CD8-positive, alpha-beta memory T cell (primary cell): Measurements from ENCODE around the gene PFKM. TPM values are rescaled to one million over a fixed set of nuclear protein-coding genes. Genes with fewer than 3 reads are reported as not detected.
"Not testable (repeated sequence)": the region's sequence is repeated elsewhere in the genome, so short reads cannot be mapped to it uniquely, and the experiment has no call there.

Source experiments
- CTCF ChIA-PET: fragments of 350-600 bp; sonication (Branson Sonifier 250); formaldehyde crosslinking; loops from one replicate; lab custom pipeline; 2021; ENCODE audit warnings: antibody characterized with exemption; lab: Charles Lee
- POLR2A ChIA-PET: fragments of 350-600 bp; sonication (Branson Sonifier 250); formaldehyde crosslinking; loops from one replicate; lab custom pipeline; 2021; ENCODE audit warnings: antibody characterized with exemption; lab: Charles Lee
- DNase-seq, 5 donors: peaks; one replicate each; pipeline versions ENCODE4 v3.0.0 to v3.0.0-alpha.2; 2020 to 2022; ENCODE audit warnings: mixed read lengths in 1 of 5
- H3K27ac ChIP-seq: one replicate; pipeline ENCODE4 v1.7.0; 2013; ENCODE audit warnings: low read depth, mild to moderate bottlenecking, low read length, moderate library complexity
- H3K27me3 ChIP-seq: 2 replicates; pipeline ENCODE4 v1.7.0; 2013; ENCODE audit warnings: low read length, mild to moderate bottlenecking; ENCODE audit not compliant: insufficient read depth, poor library complexity, severe bottlenecking
- H3K36me3 ChIP-seq: 2 replicates; pipeline ENCODE4 v1.7.0; 2013; ENCODE audit warnings: mild to moderate bottlenecking, low read length, moderate library complexity; ENCODE audit not compliant: insufficient read depth
- H3K4me1 ChIP-seq: 2 replicates; pipeline ENCODE4 v1.7.0; 2013; ENCODE audit warnings: mild to moderate bottlenecking, low read length, moderate library complexity; ENCODE audit not compliant: insufficient read depth
- H3K4me3 ChIP-seq: 2 replicates; pipeline ENCODE4 v1.7.0; 2013; ENCODE audit warnings: mild to moderate bottlenecking, low read length
- H3K9me3 ChIP-seq: 2 replicates; pipeline ENCODE4 v1.7.0; 2013; ENCODE audit warnings: mild to moderate bottlenecking, low read length
- H3K27ac Mint-ChIP-seq, 8 donors: one replicate each; pipeline ENCODE4 v1.8.0; 2020 to 2021; ENCODE audit warnings: mixed read lengths in 8 of 8, mild to moderate bottlenecking in 6 of 8, inconsistent platforms in 3 of 8, moderate library complexity in 3 of 8
- H3K27me3 Mint-ChIP-seq, 2 donors: one replicate each; pipeline ENCODE4 v1.8.0; 2020 to 2021; ENCODE audit warnings: mixed read lengths in 2 of 2, mild to moderate bottlenecking in 1 of 2, moderate library complexity in 1 of 2
- H3K36me3 Mint-ChIP-seq, 3 donors: one replicate each; pipeline ENCODE4 v1.8.0; 2020 to 2021; ENCODE audit warnings: mixed read lengths in 3 of 3, inconsistent platforms in 1 of 3, mild to moderate bottlenecking in 1 of 3
- H3K4me1 Mint-ChIP-seq, 3 donors: one replicate each; pipeline ENCODE4 v1.8.0; 2020 to 2021; ENCODE audit warnings: mixed read lengths in 3 of 3, inconsistent platforms in 1 of 3, mild to moderate bottlenecking in 1 of 3
- H3K4me3 Mint-ChIP-seq, 7 donors: one replicate each; pipeline ENCODE4 v1.8.0; 2020 to 2021; ENCODE audit warnings: mixed read lengths in 7 of 7, mild to moderate bottlenecking in 6 of 7, moderate library complexity in 4 of 7, inconsistent platforms in 2 of 7
- H3K9me3 Mint-ChIP-seq, 5 donors: one replicate each; pipeline ENCODE4 v1.8.0; 2020 to 2022; ENCODE audit warnings: mixed read lengths in 5 of 5, mild to moderate bottlenecking in 3 of 5, moderate library complexity in 2 of 5, inconsistent platforms in 1 of 5
- polyA plus RNA-seq: library from polyadenylated mRNA; unstranded; fragments of 300-500 nt; fragmentation: Illumina TruSeq; gene quantifications from one replicate; pipeline ENCODE4 v1.2.3, GENCODE V29; 2021
- total RNA-seq, 2 experiments: library from RNA; stranded (reverse); gene quantifications; one replicate each; pipeline ENCODE4 v1.2.3, GENCODE V29; 2021

Gene PFKM
- total and polyA plus RNA-seq, 3 experiments from 2014 or later: 5.4 to 40.2 (median 39.9) TPM

DNA sequence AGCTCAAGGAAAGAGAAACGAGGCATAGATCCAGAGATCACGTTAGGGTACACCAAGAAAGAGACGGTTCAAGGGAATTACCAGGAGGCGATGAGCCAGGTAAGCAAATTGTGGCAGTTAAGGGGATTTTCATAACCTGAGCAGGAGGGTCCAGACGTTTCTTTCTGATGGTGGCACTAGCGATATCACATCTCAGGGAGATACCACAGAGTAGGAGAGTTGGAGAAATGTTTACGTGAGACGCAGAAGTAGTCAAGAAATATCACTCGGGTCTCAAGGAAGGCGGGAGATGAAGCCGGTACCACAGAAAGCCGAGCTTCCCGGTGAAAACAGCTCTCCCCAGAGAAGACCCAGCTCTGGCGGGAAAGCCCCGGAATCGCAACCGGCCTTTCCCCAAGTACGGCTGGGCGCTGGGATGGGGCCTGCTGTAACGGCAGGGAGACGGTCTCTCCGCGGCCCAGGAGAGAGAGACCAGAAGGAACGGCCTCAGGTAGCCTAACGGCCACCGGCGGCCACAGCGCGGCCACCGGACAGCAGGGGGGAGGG lies 13.8 kb upstream of the PFKM start:
- Mint-ChIP-seq H3K27ac (peak overlapping the region; percentile 94 to 100 (median 99)), H3K4me1 (peaks cover 40 to 62% (median 51%) of the 10 kb centered on the region in 3 donors), H3K9me3 (peaks cover 0 to 1% (median 0%) of the 10 kb centered on the region in 5 donors), H3K27me3 (no peaks in the 10 kb centered on the region), H3K4me3 (peak overlapping the region; percentile 90 to 98 (median 95)), H3K36me3 (peaks cover 0 to 17% (median 2%) of the 10 kb centered on the region in 3 donors)
- peak; percentile 49 to 68 (median 54) for DNase-seq
- ChIA-PET CTCF (interaction anchor here (0.6 to 1.9 kb wide), 5 partner anchors 14 to 1981 kb away, joined by 3 to 5 read pairs (median 3); partner anchors contain the start of gene ASB8), POLR2A (interaction anchor here (0.6 to 2.1 kb wide), 4 partner anchors 52 to 747 kb away, joined by 4 to 17 read pairs (median 5); partner anchors contain the start of genes ASB8 and DDX23)
- peak overlapping the region; percentile 95 for H3K4me3 ChIP-seq
- no peaks in the 10 kb centered on the region for H3K36me3 ChIP-seq
- H3K4me1 ChIP-seq: peaks cover 25% of the 10 kb centered on the region
- peak overlapping the region; percentile 95 for H3K27ac ChIP-seq
- H3K9me3 ChIP-seq: no peaks in the 10 kb centered on the region
- no peaks in the 10 kb centered on the region for H3K27me3 ChIP-seq

- POLR2A ChIA-PET: interaction anchor here (0.6 to 2.1 kb wide), 4 partner anchors 51 to 746 kb away, joined by 4 to 17 read pairs (median 5); partner anchors contain the start of genes ASB8 and DDX23
- Histone ChIP-seq H3K9me3 (no peaks in the 10 kb centered on the region), H3K4me3 (peak within 1 kb of the TSS; percentile 95), H3K36me3 (no peaks in the 10 kb centered on the region), H3K27ac (peak within 1 kb of the TSS; percentile 95), H3K27me3 (no peaks in the 10 kb centered on the region), H3K4me1 (peaks cover 25% of the 10 kb centered on the region)
- Mint-ChIP-seq H3K27ac (peak within 1 kb of the TSS; percentile 94 to 100 (median 99)), H3K4me1 (peaks cover 40 to 62% (median 51%) of the 10 kb centered on the region in 3 donors), H3K9me3 (peaks cover 0 to 1% (median 0%) of the 10 kb centered on the region in 5 donors), H3K36me3 (peaks cover 0 to 17% (median 2%) of the 10 kb centered on the region in 3 donors), H3K27me3 (no peaks in the 10 kb centered on the region), H3K4me3 (peak within 1 kb of the TSS; percentile 90 to 98 (median 95))
- CTCF ChIA-PET: interaction anchor here (0.6 to 1.9 kb wide), 5 partner anchors 15 to 143 kb away, joined by 3 to 5 read pairs (median 3); partner anchors contain the start of genes ASB8 and TMEM106C
- peak; percentile 79 to 92 (median 89) for DNase-seq
Observed at GRCh38 chr12:48105867-48106680, 13.1 kb upstream of the PFKM start, which contains the start of gene SENP1. TSS of gene SENP1 (minus strand) at chr12:48106079. CDS start at chr12:48101472, 4,607 bp downstream.

- ChIA-PET CTCF (interaction anchor here (1.0 to 1.9 kb wide), 5 partner anchors 14 to 144 kb away, joined by 3 to 5 read pairs (median 4); partner anchors contain the start of genes ASB8 and TMEM106C), POLR2A (interaction anchor here (0.9 to 2.1 kb wide), 3 partner anchors 12 to 92 kb away, joined by 3 to 17 read pairs (median 5); partner anchors contain the start of genes ASB8 and PFKM)
- H3K36me3 ChIP-seq: no peaks in the 10 kb centered on the region
- H3K9me3 ChIP-seq: no peaks in the 10 kb centered on the region
- Mint-ChIP-seq H3K27me3 (no peaks in the 10 kb centered on the region), H3K9me3 (peaks cover 0 to 1% (median 0%) of the 10 kb centered on the region in 5 donors), H3K27ac (peak overlapping the region; percentile 94 to 100 (median 99)), H3K36me3 (peaks cover 0 to 11% (median 2%) of the 10 kb centered on the region in 3 donors), H3K4me3 (peak overlapping the region; percentile 90 to 98 (median 95)), H3K4me1 (peaks cover 33 to 56% (median 44%) of the 10 kb centered on the region in 3 donors)
- H3K4me1 ChIP-seq: peaks cover 25% of the 10 kb centered on the region
- peak overlapping the region; percentile 95 for H3K4me3 ChIP-seq
- no peaks in the 10 kb centered on the region for H3K27me3 ChIP-seq
- H3K27ac ChIP-seq: peak overlapping the region; percentile 95
- no peak for DNase-seq
Observed at GRCh38 chr12:48106681-48107613, 12.2 kb upstream of the PFKM start.

GRCh38 chr12:48109424-48109823 lies 9.7 kb upstream of the PFKM start:
- Histone ChIP-seq H3K9me3 (no peaks in the 10 kb centered on the region), H3K4me3 (no peak overlapping the region), H3K27ac (no peak overlapping the region), H3K36me3 (no peaks in the 10 kb centered on the region), H3K27me3 (no peaks in the 10 kb centered on the region), H3K4me1 (peaks cover 20% of the 10 kb centered on the region)
- H3K27ac Mint-ChIP-seq: peak overlapping the region in 4 of 8 donors; percentile 66 to 86 (median 70)
- POLR2A ChIA-PET: no interaction called here
- peaks cover 23 to 37% (median 28%) of the 10 kb centered on the region in 3 donors for H3K4me1 Mint-ChIP-seq
- peaks cover 0 to 6% of the 10 kb centered on the region in 2 donors for H3K27me3 Mint-ChIP-seq
- peaks cover 0 to 11% (median 2%) of the 10 kb centered on the region in 3 donors for H3K36me3 Mint-ChIP-seq
- no peak for DNase-seq
- H3K4me3 Mint-ChIP-seq: peak overlapping the region in 1 of 7 donors; percentile 32
- peaks cover 0 to 1% (median 0%) of the 10 kb centered on the region in 5 donors for H3K9me3 Mint-ChIP-seq
- CTCF ChIA-PET: no interaction called here

- Histone ChIP-seq H3K27me3 (no peaks in the 10 kb centered on the region), H3K27ac (no peak overlapping the region), H3K4me3 (no peak overlapping the region), H3K9me3 (no peaks in the 10 kb centered on the region), H3K36me3 (no peaks in the 10 kb centered on the region), H3K4me1 (peaks cover 12% of the 10 kb centered on the region)
- DNase-seq: no peak
- Mint-ChIP-seq H3K27ac (peak overlapping the region in 1 of 8 donors; percentile 18), H3K27me3 (peaks cover 8 to 18% of the 10 kb centered on the region in 2 donors), H3K4me1 (peaks cover 15 to 27% (median 19%) of the 10 kb centered on the region in 3 donors), H3K9me3 (peaks cover 0 to 1% (median 0%) of the 10 kb centered on the region in 5 donors), H3K4me3 (peak overlapping the region in 1 of 7 donors; percentile 32), H3K36me3 (peaks cover 0 to 5% (median 2%) of the 10 kb centered on the region in 3 donors)
- POLR2A ChIA-PET: no interaction called here
- CTCF ChIA-PET: interaction anchor here (1.0 kb wide), 1 partner anchor 79 kb away, joined by 3 read pairs; no protein-coding TSS in a partner anchor
Observed at GRCh38 chr12:48110691-48111311, 8.4 kb upstream of the PFKM start.

- H3K27me3 ChIP-seq, H3K36me3 Mint-ChIP-seq, H3K9me3 ChIP-seq, DNase-seq, H3K4me3 ChIP-seq, H3K4me3 Mint-ChIP-seq, H3K27ac ChIP-seq, H3K27ac Mint-ChIP-seq, H3K9me3 Mint-ChIP-seq, POLR2A ChIA-PET, H3K36me3 ChIP-seq: not testable (repeated sequence)
- H3K27me3 Mint-ChIP-seq: peaks cover 9 to 18% of the 10 kb centered on the region in 2 donors
- peaks cover 13 to 25% (median 16%) of the 10 kb centered on the region in 3 donors for H3K4me1 Mint-ChIP-seq
- peaks cover 12% of the 10 kb centered on the region for H3K4me1 ChIP-seq
- CTCF ChIA-PET: interaction anchor here (1.0 kb wide), 1 partner anchor 78 kb away, joined by 3 read pairs; no protein-coding TSS in a partner anchor
Observed at GRCh38 chr12:48111312-48111693, 7.9 kb upstream of the PFKM start.
